K562 (cell line): ENCODE data around the gene SLC24A1. TPM values are rescaled to one million over a fixed set of nuclear protein-coding genes. Genes with fewer than 3 reads are reported as not detected.
A peak's percentile ranks its signal among the peaks of the same experiment; 100 is the strongest.

Experiments
- CXXC5 ChIP-seq: fragments of 250-450 bp; sonication (Bioruptor Pico); IDR thresholded peaks from 2 replicates; pipeline ENCODE4 v1.8.0; 2022; ENCODE audit warnings: inconsistent platforms, mild to moderate bottlenecking, moderate library complexity
- DPF2 ChIP-seq: fragments of 450-650 bp; IDR thresholded peaks from 2 replicates; pipeline ENCODE4 v1.6.1; 2016
- FOS ChIP-seq: IDR thresholded peaks from 3 replicates; pipeline ENCODE4 v1.6.1; 2011; ENCODE audit not compliant: insufficient read length; ENCODE audit errors: extremely low read depth
- RNF2 ChIP-seq: sonication (generic); IDR thresholded peaks from 2 replicates; pipeline ENCODE4 v1.6.1; 2016
- SIRT6 ChIP-seq: IDR thresholded peaks from one replicate; pipeline ENCODE4 v1.6.1; 2012; ENCODE audit warnings: low read depth, mild to moderate bottlenecking, control low read depth, inconsistent platforms, low read length, moderate library complexity
- THRAP3 ChIP-seq: fragments of 450-650 bp; IDR thresholded peaks from 2 replicates; pipeline ENCODE4 v1.6.1; 2016; ENCODE audit warnings: mild to moderate bottlenecking, inconsistent platforms, borderline replicate concordance
- ZEB2 ChIP-seq: fragments of 450-650 bp; IDR thresholded peaks from 2 replicates; pipeline ENCODE4 v1.6.1; 2016
- ZNF311 ChIP-seq: fragments of 250-450 bp; sonication (Bioruptor Pico); IDR thresholded peaks from 2 replicates; pipeline ENCODE4 v1.4.0; 2020; ENCODE audit warnings: mild to moderate bottlenecking, moderate library complexity
- polyA plus RNA-seq, 8 experiments: library from polyadenylated mRNA; depleted of rRNA in 4 of 8; stranded (reverse) in 5 of 8; unstranded in 3 of 8; fragments of >200 nt; fragmentation: Nextera tagmentation in 2 of 8; fragmentation: Illumina TruSeq in 1 of 8; extraction: Ambion mirVana in 2 of 8; extraction: Trizol in 1 of 8; gene quantifications; 2 replicates each; pipeline versions ENCODE4 v1.2.1 to v1.2.3, GENCODE V29; 2011 to 2014; ENCODE audit warnings: inconsistent platforms in 1 of 8, missing spikeins in 1 of 8
- total RNA-seq, 7 experiments: library from RNA; depleted of rRNA in 6 of 7; stranded (reverse); fragments of >200 nt in 6 of 7; fragmentation: Illumina TruSeq in 2 of 7; extraction: Trizol in 2 of 7; gene quantifications; 2 replicates each; pipeline versions ENCODE4 v1.2.1 to v1.2.3, GENCODE V29; 2011 to 2021; ENCODE audit warnings: low replicate concordance in 1 of 7
- TF ChIP-seq, protein P1 (sequence below): fragments of 450-650 bp; IDR thresholded peaks from 2 replicates; pipeline ENCODE4 v1.6.1; 2016; ENCODE audit warnings: mild to moderate bottlenecking, moderate library complexity

Gene SLC24A1
- total and polyA plus RNA-seq, 9 of the 15 experiments (the other 6 are each of a cell fraction or from before 2014, with no cell fraction given): 3.1 to 8.2 (median 5.5) TPM

DNA sequence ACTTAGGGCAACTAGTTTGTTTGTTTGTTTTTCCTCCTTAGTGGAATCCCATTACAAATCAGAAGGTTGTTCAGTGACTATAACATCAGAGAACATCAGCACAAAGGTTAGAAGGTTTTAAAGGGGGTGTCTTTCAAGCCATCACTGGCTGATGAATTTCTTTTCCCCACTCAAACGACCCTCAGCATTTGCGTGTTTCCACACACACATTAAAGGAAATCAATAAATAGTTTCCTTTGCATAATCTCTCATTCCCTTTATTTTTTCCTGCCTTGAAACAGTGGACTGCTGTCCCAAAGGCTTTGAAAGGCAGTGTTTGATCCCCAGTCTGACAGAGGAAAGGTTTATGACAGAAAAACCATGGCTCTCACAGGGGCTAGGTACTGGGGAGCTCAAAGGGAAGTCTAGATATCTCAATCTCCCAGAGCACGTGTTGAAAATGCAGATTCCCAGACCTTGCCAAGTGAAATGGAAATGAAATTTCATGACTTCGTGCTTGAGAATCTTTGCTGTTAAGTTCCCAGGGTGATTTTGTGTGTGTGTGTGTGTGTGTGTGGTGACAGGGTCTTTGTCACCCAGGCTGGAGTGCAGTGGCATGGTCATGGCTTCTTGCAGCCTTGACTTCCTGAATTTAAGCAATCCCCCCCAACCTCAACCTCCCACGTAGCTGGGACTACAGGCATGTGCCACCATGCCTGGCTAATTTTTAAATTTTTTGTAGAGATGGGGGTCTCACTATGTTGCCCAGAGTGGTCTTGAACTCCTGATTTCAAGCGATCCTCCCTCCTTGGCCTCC is 8.6 kb upstream of the SLC24A1 start (continued):
- TF ChIP-seq, protein P1, sequence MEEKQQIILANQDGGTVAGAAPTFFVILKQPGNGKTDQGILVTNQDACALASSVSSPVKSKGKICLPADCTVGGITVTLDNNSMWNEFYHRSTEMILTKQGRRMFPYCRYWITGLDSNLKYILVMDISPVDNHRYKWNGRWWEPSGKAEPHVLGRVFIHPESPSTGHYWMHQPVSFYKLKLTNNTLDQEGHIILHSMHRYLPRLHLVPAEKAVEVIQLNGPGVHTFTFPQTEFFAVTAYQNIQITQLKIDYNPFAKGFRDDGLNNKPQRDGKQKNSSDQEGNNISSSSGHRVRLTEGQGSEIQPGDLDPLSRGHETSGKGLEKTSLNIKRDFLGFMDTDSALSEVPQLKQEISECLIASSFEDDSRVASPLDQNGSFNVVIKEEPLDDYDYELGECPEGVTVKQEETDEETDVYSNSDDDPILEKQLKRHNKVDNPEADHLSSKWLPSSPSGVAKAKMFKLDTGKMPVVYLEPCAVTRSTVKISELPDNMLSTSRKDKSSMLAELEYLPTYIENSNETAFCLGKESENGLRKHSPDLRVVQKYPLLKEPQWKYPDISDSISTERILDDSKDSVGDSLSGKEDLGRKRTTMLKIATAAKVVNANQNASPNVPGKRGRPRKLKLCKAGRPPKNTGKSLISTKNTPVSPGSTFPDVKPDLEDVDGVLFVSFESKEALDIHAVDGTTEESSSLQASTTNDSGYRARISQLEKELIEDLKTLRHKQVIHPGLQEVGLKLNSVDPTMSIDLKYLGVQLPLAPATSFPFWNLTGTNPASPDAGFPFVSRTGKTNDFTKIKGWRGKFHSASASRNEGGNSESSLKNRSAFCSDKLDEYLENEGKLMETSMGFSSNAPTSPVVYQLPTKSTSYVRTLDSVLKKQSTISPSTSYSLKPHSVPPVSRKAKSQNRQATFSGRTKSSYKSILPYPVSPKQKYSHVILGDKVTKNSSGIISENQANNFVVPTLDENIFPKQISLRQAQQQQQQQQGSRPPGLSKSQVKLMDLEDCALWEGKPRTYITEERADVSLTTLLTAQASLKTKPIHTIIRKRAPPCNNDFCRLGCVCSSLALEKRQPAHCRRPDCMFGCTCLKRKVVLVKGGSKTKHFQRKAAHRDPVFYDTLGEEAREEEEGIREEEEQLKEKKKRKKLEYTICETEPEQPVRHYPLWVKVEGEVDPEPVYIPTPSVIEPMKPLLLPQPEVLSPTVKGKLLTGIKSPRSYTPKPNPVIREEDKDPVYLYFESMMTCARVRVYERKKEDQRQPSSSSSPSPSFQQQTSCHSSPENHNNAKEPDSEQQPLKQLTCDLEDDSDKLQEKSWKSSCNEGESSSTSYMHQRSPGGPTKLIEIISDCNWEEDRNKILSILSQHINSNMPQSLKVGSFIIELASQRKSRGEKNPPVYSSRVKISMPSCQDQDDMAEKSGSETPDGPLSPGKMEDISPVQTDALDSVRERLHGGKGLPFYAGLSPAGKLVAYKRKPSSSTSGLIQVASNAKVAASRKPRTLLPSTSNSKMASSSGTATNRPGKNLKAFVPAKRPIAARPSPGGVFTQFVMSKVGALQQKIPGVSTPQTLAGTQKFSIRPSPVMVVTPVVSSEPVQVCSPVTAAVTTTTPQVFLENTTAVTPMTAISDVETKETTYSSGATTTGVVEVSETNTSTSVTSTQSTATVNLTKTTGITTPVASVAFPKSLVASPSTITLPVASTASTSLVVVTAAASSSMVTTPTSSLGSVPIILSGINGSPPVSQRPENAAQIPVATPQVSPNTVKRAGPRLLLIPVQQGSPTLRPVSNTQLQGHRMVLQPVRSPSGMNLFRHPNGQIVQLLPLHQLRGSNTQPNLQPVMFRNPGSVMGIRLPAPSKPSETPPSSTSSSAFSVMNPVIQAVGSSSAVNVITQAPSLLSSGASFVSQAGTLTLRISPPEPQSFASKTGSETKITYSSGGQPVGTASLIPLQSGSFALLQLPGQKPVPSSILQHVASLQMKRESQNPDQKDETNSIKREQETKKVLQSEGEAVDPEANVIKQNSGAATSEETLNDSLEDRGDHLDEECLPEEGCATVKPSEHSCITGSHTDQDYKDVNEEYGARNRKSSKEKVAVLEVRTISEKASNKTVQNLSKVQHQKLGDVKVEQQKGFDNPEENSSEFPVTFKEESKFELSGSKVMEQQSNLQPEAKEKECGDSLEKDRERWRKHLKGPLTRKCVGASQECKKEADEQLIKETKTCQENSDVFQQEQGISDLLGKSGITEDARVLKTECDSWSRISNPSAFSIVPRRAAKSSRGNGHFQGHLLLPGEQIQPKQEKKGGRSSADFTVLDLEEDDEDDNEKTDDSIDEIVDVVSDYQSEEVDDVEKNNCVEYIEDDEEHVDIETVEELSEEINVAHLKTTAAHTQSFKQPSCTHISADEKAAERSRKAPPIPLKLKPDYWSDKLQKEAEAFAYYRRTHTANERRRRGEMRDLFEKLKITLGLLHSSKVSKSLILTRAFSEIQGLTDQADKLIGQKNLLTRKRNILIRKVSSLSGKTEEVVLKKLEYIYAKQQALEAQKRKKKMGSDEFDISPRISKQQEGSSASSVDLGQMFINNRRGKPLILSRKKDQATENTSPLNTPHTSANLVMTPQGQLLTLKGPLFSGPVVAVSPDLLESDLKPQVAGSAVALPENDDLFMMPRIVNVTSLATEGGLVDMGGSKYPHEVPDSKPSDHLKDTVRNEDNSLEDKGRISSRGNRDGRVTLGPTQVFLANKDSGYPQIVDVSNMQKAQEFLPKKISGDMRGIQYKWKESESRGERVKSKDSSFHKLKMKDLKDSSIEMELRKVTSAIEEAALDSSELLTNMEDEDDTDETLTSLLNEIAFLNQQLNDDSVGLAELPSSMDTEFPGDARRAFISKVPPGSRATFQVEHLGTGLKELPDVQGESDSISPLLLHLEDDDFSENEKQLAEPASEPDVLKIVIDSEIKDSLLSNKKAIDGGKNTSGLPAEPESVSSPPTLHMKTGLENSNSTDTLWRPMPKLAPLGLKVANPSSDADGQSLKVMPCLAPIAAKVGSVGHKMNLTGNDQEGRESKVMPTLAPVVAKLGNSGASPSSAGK: peak; percentile 50; the same call in 1 of the 2 replicates
- 0 out of 2 replicates have a peak, but pooled peaks have one; percentile 40 for TF ChIP-seq DPF2
- TF ChIP-seq ZEB2: no peak
- TF ChIP-seq RNF2: no peak
- no peak for TF ChIP-seq ZNF311 (CRISPR knock-in tag)
- TF ChIP-seq CXXC5 (CRISPR knock-in tag): 0 out of 2 replicates have a peak, but pooled peaks have one; percentile 18
- no peak for TF ChIP-seq FOS
- no peak for TF ChIP-seq SIRT6
- no peak for TF ChIP-seq THRAP3
